Tibial nerve (tissue), 4 donors: ENCODE results near the gene SUGP2. TPM values are rescaled to one million over a fixed set of nuclear protein-coding genes. Genes with fewer than 3 reads are reported as not detected.

Experiments
- DNase-seq, 2 donors: peaks; one replicate each; pipeline ENCODE4 v3.0.0-alpha.2; 2019; ENCODE audit warnings: low spot score in 2 of 2
- H3K27ac ChIP-seq, 4 donors: fragments of 200-600 bp; sonication (generic) in 3 of 4; one replicate each; pipeline ENCODE4 v1.5.1; 2017 to 2019; ENCODE audit warnings: mild to moderate bottlenecking in 1 of 4
- H3K27me3 ChIP-seq, 2 donors: fragments of 200-600 bp; sonication (generic) in 1 of 2; one replicate each; pipeline versions ENCODE4 v1.5.1 to v1.6.0; 2017 to 2019
- H3K36me3 ChIP-seq, 3 donors: fragments of 200-600 bp; sonication (generic); one replicate each; pipeline ENCODE4 v1.5.1; 2018 to 2019
- H3K4me1 ChIP-seq, 4 donors: fragments of 200-600 bp; sonication (generic) in 3 of 4; one replicate each; pipeline ENCODE4 v1.5.1; 2017 to 2019
- H3K4me3 ChIP-seq, 4 donors: fragments of 200-600 bp; sonication (generic) in 3 of 4; one replicate each; pipeline ENCODE4 v1.5.1; 2017 to 2019; ENCODE audit warnings: mild to moderate bottlenecking in 1 of 4, moderate library complexity in 1 of 4
- H3K9me3 ChIP-seq, 4 donors: fragments of 200-600 bp; sonication (generic) in 3 of 4; one replicate each; pipeline ENCODE4 v1.5.1; 2017 to 2019
- EP300 ChIP-seq, 2 donors: sonication (generic); formaldehyde crosslinking; IDR thresholded peaks; one replicate each; pipeline ENCODE4 v1.6.1; 2017; ENCODE audit warnings: antibody characterized with exemption in 2 of 2, mild to moderate bottlenecking in 1 of 2
- POLR2A ChIP-seq, 2 donors: fragments of 450-650 bp; IDR thresholded peaks; one replicate each; pipeline ENCODE4 v1.6.1; 2017; ENCODE audit warnings: antibody characterized with exemption in 2 of 2, mild to moderate bottlenecking in 2 of 2, moderate library complexity in 2 of 2
- WGBS, 2 donors: methylation state at CpG; one replicate each; pipeline ENCODE4 v1.1.5; 2018; 5-methylcytosine and 5-hydroxymethylcytosine counted together
- total RNA-seq, 4 donors: library from RNA; depleted of rRNA; stranded (reverse); fragments of >200 nt; gene quantifications; one replicate each; pipeline ENCODE4 v1.1.0, GENCODE V29; 2016
- TF ChIP-seq, protein P1 (sequence below), 5 experiments: fragments of 200-600 bp in 3 of 5; fragments of 450-650 bp in 2 of 5; sonication (generic) in 3 of 5; IDR thresholded peaks; one replicate each; pipeline ENCODE4 v1.5.1; 2016 to 2019; ENCODE audit warnings: antibody characterized with exemption in 5 of 5, mild to moderate bottlenecking in 3 of 5, moderate library complexity in 2 of 5

Gene SUGP2
- total RNA-seq, 4 donors from 2014 or later = 50.8 to 95.1 (median 65.1) TPM

GRCh38 chr19:18951721-18952281 is 81.5 kb downstream of the SUGP2 start:
- H3K27me3 ChIP-seq = no peaks in the 10 kb centered on the region

GRCh38 chr19:18949858-18950257 is 83.5 kb downstream of the SUGP2 start:
- no peak for DNase-seq
- Histone ChIP-seq H3K27me3 (no peaks in the 10 kb centered on the region), H3K9me3 (no peaks in the 10 kb centered on the region), H3K27ac (no peak overlapping the region), H3K4me3 (no peak overlapping the region), H3K4me1 (no peaks in the 10 kb centered on the region), H3K36me3 (peaks cover 0 to 3% (median 0%) of the 10 kb centered on the region in 3 donors)
- WGBS, 2 donors = 89 to 92% methylated on average over 3 of the region's 3 CpGs
- TF ChIP-seq, protein P1, sequence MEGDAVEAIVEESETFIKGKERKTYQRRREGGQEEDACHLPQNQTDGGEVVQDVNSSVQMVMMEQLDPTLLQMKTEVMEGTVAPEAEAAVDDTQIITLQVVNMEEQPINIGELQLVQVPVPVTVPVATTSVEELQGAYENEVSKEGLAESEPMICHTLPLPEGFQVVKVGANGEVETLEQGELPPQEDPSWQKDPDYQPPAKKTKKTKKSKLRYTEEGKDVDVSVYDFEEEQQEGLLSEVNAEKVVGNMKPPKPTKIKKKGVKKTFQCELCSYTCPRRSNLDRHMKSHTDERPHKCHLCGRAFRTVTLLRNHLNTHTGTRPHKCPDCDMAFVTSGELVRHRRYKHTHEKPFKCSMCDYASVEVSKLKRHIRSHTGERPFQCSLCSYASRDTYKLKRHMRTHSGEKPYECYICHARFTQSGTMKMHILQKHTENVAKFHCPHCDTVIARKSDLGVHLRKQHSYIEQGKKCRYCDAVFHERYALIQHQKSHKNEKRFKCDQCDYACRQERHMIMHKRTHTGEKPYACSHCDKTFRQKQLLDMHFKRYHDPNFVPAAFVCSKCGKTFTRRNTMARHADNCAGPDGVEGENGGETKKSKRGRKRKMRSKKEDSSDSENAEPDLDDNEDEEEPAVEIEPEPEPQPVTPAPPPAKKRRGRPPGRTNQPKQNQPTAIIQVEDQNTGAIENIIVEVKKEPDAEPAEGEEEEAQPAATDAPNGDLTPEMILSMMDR (IDR thresholded peaks at IDR 0.05) = no peak
- TF ChIP-seq EP300 (IDR thresholded peaks at IDR 0.05) (no peak), POLR2A (IDR thresholded peaks at IDR 0.05) (no peak)

More at GRCh38 chr19:18951721-18952281, 81.5 kb downstream of the SUGP2 start:
- no peak for DNase-seq
- no peaks in the 10 kb centered on the region for H3K9me3 ChIP-seq
- H3K27ac ChIP-seq = no peak overlapping the region
- 91% methylated on average over 7 of the region's 7 CpGs for WGBS, 2 donors
- TF ChIP-seq, protein P1 (IDR thresholded peaks at IDR 0.05) = no peak
- no peak for TF ChIP-seq POLR2A (IDR thresholded peaks at IDR 0.05)
- TF ChIP-seq EP300 (IDR thresholded peaks at IDR 0.05) = no peak
- no peaks in the 10 kb centered on the region for H3K4me1 ChIP-seq
- no peak overlapping the region for H3K4me3 ChIP-seq
- H3K36me3 ChIP-seq = no peaks in the 10 kb centered on the region

DNA sequence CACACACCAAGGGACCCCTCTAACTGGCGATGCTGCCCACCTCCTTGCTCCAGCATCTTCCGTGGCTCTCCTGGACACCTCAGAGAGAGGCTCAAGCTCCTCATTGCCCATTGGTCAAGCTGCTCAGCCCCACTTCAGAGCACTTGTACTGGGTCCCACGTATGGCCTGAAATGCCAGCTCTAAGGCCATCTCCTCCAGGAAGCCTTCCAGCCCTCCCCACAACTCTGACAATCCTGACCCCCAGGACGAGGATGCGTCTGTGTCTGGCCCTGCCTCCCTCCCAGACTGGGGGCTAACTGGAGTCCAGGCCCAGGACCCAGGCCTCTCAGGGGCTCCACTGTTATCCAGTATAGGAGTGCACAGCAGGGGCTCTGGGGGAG is 84.4 kb downstream of the SUGP2 start:
- WGBS, 2 donors = 61 to 75% methylated on average over 5 of the region's 5 CpGs
- no peak overlapping the region for H3K4me3 ChIP-seq

GRCh38 chr19:18948075-18948975 is 85.0 kb downstream of the SUGP2 start:
- DNase-seq = no peak
- Histone ChIP-seq H3K27ac (no peak overlapping the region), H3K4me3 (no peak overlapping the region), H3K36me3 (peaks cover 0 to 3% (median 0%) of the 10 kb centered on the region in 3 donors), H3K9me3 (no peaks in the 10 kb centered on the region), H3K4me1 (no peaks in the 10 kb centered on the region), H3K27me3 (no peaks in the 10 kb centered on the region)
- 79 to 95% methylated on average over 13 to 14 of the region's 15 CpGs for WGBS, 2 donors
- TF ChIP-seq POLR2A (IDR thresholded peaks at IDR 0.05) (no peak), EP300 (IDR thresholded peaks at IDR 0.05) (no peak)
- TF ChIP-seq, protein P1 (IDR thresholded peaks at IDR 0.05) = no peak

More for the DNA sequence above, 84.4 kb downstream of the SUGP2 start:
- TF ChIP-seq POLR2A (IDR thresholded peaks at IDR 0.05) (no peak), EP300 (IDR thresholded peaks at IDR 0.05) (no peak)
- TF ChIP-seq, protein P1 (IDR thresholded peaks at IDR 0.05) = no peak
- Histone ChIP-seq H3K9me3 (no peaks in the 10 kb centered on the region), H3K27me3 (no peaks in the 10 kb centered on the region), H3K36me3 (peaks cover 0 to 3% (median 0%) of the 10 kb centered on the region in 3 donors), H3K27ac (no peak overlapping the region), H3K4me1 (no peaks in the 10 kb centered on the region)
- no peak for DNase-seq

DNA sequence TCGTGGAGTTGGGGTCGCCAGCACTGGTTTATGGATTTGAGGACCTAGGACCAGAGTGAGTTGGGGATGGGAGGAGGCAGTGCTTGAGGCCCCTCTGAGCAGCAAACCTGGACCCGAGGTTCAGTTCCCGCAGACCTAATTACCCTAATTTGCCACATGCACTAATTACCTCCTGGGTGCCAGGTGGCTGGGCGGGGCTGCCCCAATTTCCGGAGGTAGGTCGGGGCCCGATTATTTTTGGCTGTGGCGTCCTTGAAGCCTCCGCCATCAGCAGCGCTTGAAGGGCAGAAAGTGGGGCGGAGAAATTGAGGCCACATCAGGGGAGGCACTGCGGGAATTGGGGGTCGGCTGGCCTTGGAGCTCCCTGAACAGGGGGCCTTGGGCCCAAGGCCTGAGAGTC is 86.4 kb downstream of the SUGP2 start:
- TF ChIP-seq POLR2A (IDR thresholded peaks at IDR 0.05) (no peak), EP300 (IDR thresholded peaks at IDR 0.05) (no peak)
- TF ChIP-seq, protein P1 (IDR thresholded peaks at IDR 0.05) = no peak
- Histone ChIP-seq H3K27me3 (no peaks in the 10 kb centered on the region), H3K9me3 (no peaks in the 10 kb centered on the region), H3K36me3 (peaks cover 0 to 3% (median 0%) of the 10 kb centered on the region in 3 donors), H3K4me1 (no peaks in the 10 kb centered on the region), H3K4me3 (no peak overlapping the region), H3K27ac (no peak overlapping the region)
- no peak for DNase-seq
- 81 to 84% methylated on average over 12 to 14 of the region's 14 CpGs for WGBS, 2 donors
